Kidney (tissue), 14 donors: Measurements from ENCODE around the gene PNMA1. TPM values are rescaled to one million over a fixed set of nuclear protein-coding genes. Genes with fewer than 3 reads are reported as not detected.
A peak's percentile ranks its signal among the peaks of the same experiment; 100 is the strongest.

Experiments
- DNase-seq, 5 donors: peaks; one replicate each; pipeline ENCODE4 v3.0.0-alpha.2; 2013 to 2020
- FAIRE-seq: peaks from 2 replicates; lab custom pipeline; 2012; peaks lifted over from hg19 to GRCh38; lab: Jason Lieb, UNC
- H3K27ac ChIP-seq, 2 donors: one replicate each; pipeline ENCODE4 v1.7.0; 2013; ENCODE audit warnings: low read depth in 2 of 2, low read length in 2 of 2, inconsistent platforms in 1 of 2
- H3K27me3 ChIP-seq: one replicate; pipeline ENCODE4 v1.7.1; 2013; ENCODE audit warnings: low read length, inconsistent platforms; ENCODE audit not compliant: control insufficient read depth, insufficient read depth
- H3K36me3 ChIP-seq, 3 donors: one replicate each; pipeline versions ENCODE4 v1.7.0 to v1.7.1; 2013; ENCODE audit warnings: low read length in 3 of 3, control low read depth in 1 of 3, inconsistent platforms in 1 of 3; ENCODE audit not compliant: insufficient read depth in 3 of 3, control insufficient read depth in 2 of 3
- H3K4me1 ChIP-seq, 3 donors: one replicate each; pipeline versions ENCODE4 v1.7.0 to v1.7.1; 2013; ENCODE audit warnings: low read length in 3 of 3, inconsistent platforms in 1 of 3, low read depth in 1 of 3; ENCODE audit not compliant: control insufficient read depth in 2 of 3, insufficient read depth in 2 of 3
- H3K4me3 ChIP-seq, 3 donors: one replicate each; pipeline versions ENCODE4 v1.7.0 to v1.8.1; 2013; ENCODE audit warnings: low read length in 3 of 3, control low read depth in 1 of 3, inconsistent platforms in 1 of 3
- H3K9ac ChIP-seq, 3 donors: one replicate each; pipeline versions ENCODE4 v1.7.0 to v1.7.1; 2013; ENCODE audit warnings: low read length in 3 of 3, control low read depth in 1 of 3, inconsistent platforms in 1 of 3
- H3K9me3 ChIP-seq, 3 donors: one replicate each; pipeline versions ENCODE4 v1.7.0 to v1.7.1; 2013; ENCODE audit warnings: low read length in 3 of 3, control low read depth in 1 of 3, inconsistent platforms in 1 of 3; ENCODE audit not compliant: control insufficient read depth in 2 of 3, insufficient read depth in 1 of 3
- CTCF ChIP-seq: IDR thresholded peaks from 3 replicates; pipeline ENCODE4 v1.5.1; 2012; ENCODE audit warnings: mild to moderate bottlenecking, moderate library complexity, borderline replicate concordance; ENCODE audit not compliant: insufficient read depth; ENCODE audit errors: extremely low read depth
- intact Hi-C: fragments of 100-400 bp; cut with DNase I; formaldehyde crosslinking; loops from one replicate; pipeline ENCODE4 v1.11.1; 2022
- polyA plus RNA-seq: library from polyadenylated mRNA; stranded (reverse); fragments of 350-450 nt; fragmentation: Illumina TruSeq; extraction: RNeasy Lipid Tissue Mini Kit (QIAGEN cat#74804); gene quantifications from one replicate; pipeline ENCODE4 v1.2.3, GENCODE V29; 2014; ENCODE audit warnings: low read depth, low replicate concordance; ENCODE audit not compliant: insufficient read depth
- total RNA-seq: library from RNA; stranded (reverse); fragmentation: NEBNext Ultra II Directional; extraction: Animal tissue kit (Norgen Biotek cat#: 25700); gene quantifications from one replicate; pipeline ENCODE4 v1.2.1, GENCODE V29; 2021
- donor health status: control.
- donor health status: control.
- donor health status: control.
- donor health status: control.
- donor health status: control.
- donor health status: DM: yes; HTN: yes; CAD: no.
- donor health status: Normal renal cell carcinoma (clear cell type).

PNMA1 gene
- total and polyA plus RNA-seq, 2 donors from 2014 or later: 34.6 to 53.1 TPM

- peak overlapping the region; percentile 45 to 90 for H3K27ac ChIP-seq
- H3K9me3 ChIP-seq: no peaks in the 10 kb centered on the region
- TF ChIP-seq CTCF: no peak
- peaks cover 0 to 4% (median 0%) of the 10 kb centered on the region in 3 donors for H3K36me3 ChIP-seq
- peaks cover 18 to 87% (median 83%) of the 10 kb centered on the region in 3 donors for H3K4me1 ChIP-seq
- intact Hi-C loops: no loop called here
- no peak overlapping the region for H3K9ac ChIP-seq
- FAIRE-seq: no peak
- peak in 1 of 5 donors; percentile 64 for DNase-seq
- H3K27me3 ChIP-seq: no peaks in the 10 kb centered on the region
- H3K4me3 ChIP-seq: no peak overlapping the region
Measured at GRCh38 chr14:73744175-73744867, 30.1 kb upstream of the PNMA1 start.

- Histone ChIP-seq H3K27ac (peak overlapping the region; percentile 45 to 90), H3K36me3 (peaks cover 0 to 7% (median 3%) of the 10 kb centered on the region in 3 donors), H3K9me3 (no peaks in the 10 kb centered on the region), H3K4me1 (peaks cover 18 to 89% (median 83%) of the 10 kb centered on the region in 3 donors), H3K9ac (no peak overlapping the region), H3K4me3 (no peak overlapping the region), H3K27me3 (no peaks in the 10 kb centered on the region)
- DNase-seq: peak in 4 of 5 donors; percentile 59 to 83 (median 61)
- no peak for TF ChIP-seq CTCF
- FAIRE-seq: no peak
- intact Hi-C loops: no loop called here
Measured at GRCh38 chr14:73743431-73743931, 29.3 kb upstream of the PNMA1 start.

GRCh38 chr14:73742520-73743238 lies 28.5 kb upstream of the PNMA1 start:
- H3K4me3 ChIP-seq: no peak overlapping the region

More at GRCh38 chr14:73742520-73743238, 28.5 kb upstream of the PNMA1 start:
- peaks cover 18 to 88% (median 80%) of the 10 kb centered on the region in 3 donors for H3K4me1 ChIP-seq
- H3K36me3 ChIP-seq: peaks cover 0 to 9% (median 5%) of the 10 kb centered on the region in 3 donors
- H3K9me3 ChIP-seq: no peaks in the 10 kb centered on the region
- no peak for DNase-seq
- TF ChIP-seq CTCF: no peak
- no peak for FAIRE-seq
- no peaks in the 10 kb centered on the region for H3K27me3 ChIP-seq
- intact Hi-C loops: no loop called here
- peak overlapping the region in 1 of 3 donors; percentile 13 for H3K9ac ChIP-seq
- peak overlapping the region; percentile 54 to 90 for H3K27ac ChIP-seq
